Left lobe of liver (tissue), 2 donors: Measurements from ENCODE around the gene KRTAP20-2. TPM values are rescaled to one million over a fixed set of nuclear protein-coding genes. Genes with fewer than 3 reads are reported as not detected.

Experiments used
- ATAC-seq: fragments of 200-7000 bp; cut with Tn5 transposase; one replicate; pipeline ENCODE4 v1.9.1; 2020; ENCODE audit warnings: mild to moderate bottlenecking, moderate library complexity
- DNase-seq: peaks from one replicate; pipeline ENCODE4 v3.0.0-alpha.2; 2020; ENCODE audit warnings: low spot score
- total RNA-seq: library from RNA; stranded (reverse); gene quantifications from one replicate; pipeline ENCODE4 v1.2.1, GENCODE V29; 2021
- donor health status: DM: no; HTN: no; CAD: no; lungs with moderate emphysema.
- donor health status: DM: no; HTN: yes; CAD: no.

The KRTAP20-2 gene
- total RNA-seq, 1 donor from 2014 or later, result not detected

DNA sequence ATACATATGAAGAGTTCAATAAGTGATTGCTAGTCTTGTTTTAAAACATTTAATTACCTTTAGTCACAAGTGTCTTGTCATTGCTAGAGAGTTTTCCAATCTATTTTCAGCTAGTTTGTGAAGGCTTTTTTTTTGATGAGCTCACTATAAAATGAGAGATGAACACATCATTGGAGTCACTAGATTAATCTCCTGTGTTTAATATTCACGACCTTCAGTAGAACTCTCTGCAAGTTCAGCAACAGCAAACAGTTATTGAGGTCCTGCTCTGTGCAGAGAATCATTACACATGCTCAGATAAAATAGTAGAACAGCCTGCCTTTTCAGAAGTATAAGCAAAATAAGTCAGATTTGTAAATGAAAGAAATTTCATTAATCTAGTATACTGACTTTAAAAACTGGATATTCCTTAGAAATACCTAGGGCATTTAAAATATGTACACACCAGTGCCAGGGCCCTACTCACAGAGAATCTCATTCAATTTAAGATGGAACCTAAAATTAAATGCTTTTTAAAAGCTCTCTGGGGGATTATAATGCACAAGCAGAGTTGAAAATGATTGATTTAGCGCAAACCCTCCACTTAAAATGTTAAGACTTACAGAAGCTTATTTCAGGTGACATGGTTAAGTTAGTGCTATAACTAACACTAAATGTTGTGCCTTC, 38.1 kb downstream of the KRTAP20-2 start:
- ATAC-seq, result no peak
- DNase-seq, result no peak

DNA sequence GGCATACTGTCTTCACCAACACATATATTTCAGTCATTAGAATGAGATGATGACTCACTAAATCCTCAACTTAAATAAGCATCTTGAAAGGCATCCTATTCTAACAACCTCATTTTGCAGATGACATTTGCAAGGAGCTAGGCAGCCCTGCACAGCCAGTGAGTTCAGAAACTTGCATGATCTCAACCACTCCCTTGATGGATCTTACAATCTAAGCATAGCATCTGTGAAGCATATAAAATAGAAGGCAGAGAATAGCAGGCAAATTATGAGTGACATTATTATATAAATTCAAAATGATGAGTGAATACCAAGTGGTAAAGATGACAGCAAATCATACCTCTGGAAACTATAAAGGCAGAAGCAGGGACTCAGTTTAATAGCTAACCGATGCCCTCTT, 39.3 kb downstream of the KRTAP20-2 start:
- DNase-seq, result no peak
- no peak for ATAC-seq

DNA sequence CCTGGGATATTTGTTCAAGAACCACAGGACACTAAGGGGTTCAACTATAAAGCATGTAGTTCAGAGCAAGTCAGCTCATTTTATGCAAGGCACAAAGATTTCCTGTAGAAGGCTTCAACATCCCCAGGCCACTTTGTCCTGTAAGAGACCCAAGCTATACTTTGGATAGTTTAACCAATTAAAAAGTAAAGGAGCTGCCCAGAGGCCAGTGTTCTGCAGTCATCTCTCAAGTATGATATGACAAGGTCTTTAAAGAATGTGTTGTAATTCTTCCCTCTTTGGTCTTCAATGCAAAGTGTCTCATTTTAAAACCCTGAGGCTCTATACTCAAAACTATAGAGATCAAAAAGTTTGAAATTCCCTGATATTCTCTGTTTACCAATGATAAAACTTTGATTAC, 41.7 kb downstream of the KRTAP20-2 start:
- no peak for DNase-seq
- no peak for ATAC-seq

DNA sequence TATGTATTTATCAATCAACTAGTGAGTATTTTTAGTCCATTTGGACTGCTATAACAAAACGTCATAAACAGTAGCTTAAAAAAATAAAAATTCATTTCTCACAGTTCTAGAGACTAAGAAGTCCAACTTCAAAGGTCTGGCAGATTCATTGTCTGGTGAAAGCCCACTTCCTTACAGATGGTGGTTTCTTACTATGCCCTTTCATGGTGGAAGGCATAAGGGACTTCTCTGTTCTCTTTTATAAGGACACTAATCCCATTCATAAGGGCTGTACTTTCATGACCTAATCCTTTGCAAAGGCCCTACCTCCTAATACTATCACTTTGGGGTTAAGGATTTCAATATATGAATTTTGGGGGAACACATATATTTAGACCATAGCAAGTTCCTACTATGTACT, 45.6 kb downstream of the KRTAP20-2 start:
- ATAC-seq, result no peak
- DNase-seq, result no peak

DNA sequence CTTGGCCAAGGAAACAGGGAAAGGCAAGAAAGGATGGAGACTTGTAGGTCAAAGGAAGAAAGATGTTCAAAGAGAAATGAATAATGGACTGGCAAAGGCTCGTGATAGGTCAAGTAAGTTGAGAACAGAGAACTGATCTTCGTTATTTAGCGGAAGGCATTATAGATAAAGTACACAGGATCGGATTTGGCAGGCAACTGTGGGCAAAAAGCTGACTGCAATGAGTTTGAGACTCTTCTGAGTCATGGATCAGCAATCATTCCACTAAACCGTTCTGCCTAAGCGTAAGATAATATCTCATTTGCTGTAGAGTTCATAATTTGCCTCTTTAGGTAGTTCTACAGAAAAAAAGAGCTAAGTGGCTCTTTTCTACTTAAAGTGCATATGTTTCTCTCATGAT, 49.5 kb downstream of the KRTAP20-2 start:
- DNase-seq, result no peak
- ATAC-seq, result no peak

Other genes with a start within 250 kb of the KRTAP20-2 start
- gene KRTAP13-1, start 239.2 kb upstream of the KRTAP20-2 start, total RNA-seq, result not detected
- not detected for gene KRTAP13-3, start 209.3 kb upstream of the KRTAP20-2 start, total RNA-seq
- gene KRTAP13-4, start 205.0 kb upstream of the KRTAP20-2 start, total RNA-seq, result not detected
- not detected for gene KRTAP15-1, start 194.9 kb upstream of the KRTAP20-2 start, total RNA-seq
- not detected for gene KRTAP19-1, start 154.8 kb upstream of the KRTAP20-2 start, total RNA-seq
- not detected for gene KRTAP19-2, start 147.8 kb upstream of the KRTAP20-2 start, total RNA-seq
- not detected for gene KRTAP19-3, start 143.2 kb upstream of the KRTAP20-2 start, total RNA-seq
- gene KRTAP19-4, start 138.0 kb upstream of the KRTAP20-2 start, total RNA-seq, result not detected
- not detected for gene KRTAP19-5, start 133.1 kb upstream of the KRTAP20-2 start, total RNA-seq
- not detected for gene KRTAP19-6, start 93.3 kb upstream of the KRTAP20-2 start, total RNA-seq
- gene KRTAP19-7, start 73.9 kb upstream of the KRTAP20-2 start, total RNA-seq, result not detected
- not detected for gene KRTAP22-2, start 44.8 kb upstream of the KRTAP20-2 start, total RNA-seq
- gene KRTAP6-3, start 42.8 kb upstream of the KRTAP20-2 start, total RNA-seq, result not detected
- not detected for gene KRTAP6-2, start 36.3 kb upstream of the KRTAP20-2 start, total RNA-seq
- not detected for gene KRTAP22-1, start 34.1 kb upstream of the KRTAP20-2 start, total RNA-seq
- not detected for gene KRTAP6-1, start 21.3 kb upstream of the KRTAP20-2 start, total RNA-seq
- not detected for gene KRTAP20-1, start 18.8 kb upstream of the KRTAP20-2 start, total RNA-seq
- gene KRTAP20-4, start 14.6 kb upstream of the KRTAP20-2 start, total RNA-seq, result not detected
- gene KRTAP20-3, start 7.7 kb downstream of the KRTAP20-2 start, total RNA-seq, result not detected
- not detected for gene KRTAP21-3, start 83.6 kb downstream of the KRTAP20-2 start, total RNA-seq
- gene KRTAP21-2, start 112.1 kb downstream of the KRTAP20-2 start, total RNA-seq, result not detected
- gene KRTAP21-1, start 120.2 kb downstream of the KRTAP20-2 start, total RNA-seq, result not detected
- not detected for gene KRTAP8-1, start 178.1 kb downstream of the KRTAP20-2 start, total RNA-seq
- not detected for gene KRTAP7-1, start 194.6 kb downstream of the KRTAP20-2 start, total RNA-seq
- gene KRTAP11-1, start 246.4 kb downstream of the KRTAP20-2 start, total RNA-seq, result not detected